CD4-positive, alpha-beta T cell treated with Interleukin-10 for 1 hour (primary cell): Measurements from ENCODE around the gene BCL2.

Experiments used
- DNase-seq: peaks from one replicate; pipeline ENCODE4 v3.0.0-alpha.2; 2020

The BCL2 gene

DNA sequence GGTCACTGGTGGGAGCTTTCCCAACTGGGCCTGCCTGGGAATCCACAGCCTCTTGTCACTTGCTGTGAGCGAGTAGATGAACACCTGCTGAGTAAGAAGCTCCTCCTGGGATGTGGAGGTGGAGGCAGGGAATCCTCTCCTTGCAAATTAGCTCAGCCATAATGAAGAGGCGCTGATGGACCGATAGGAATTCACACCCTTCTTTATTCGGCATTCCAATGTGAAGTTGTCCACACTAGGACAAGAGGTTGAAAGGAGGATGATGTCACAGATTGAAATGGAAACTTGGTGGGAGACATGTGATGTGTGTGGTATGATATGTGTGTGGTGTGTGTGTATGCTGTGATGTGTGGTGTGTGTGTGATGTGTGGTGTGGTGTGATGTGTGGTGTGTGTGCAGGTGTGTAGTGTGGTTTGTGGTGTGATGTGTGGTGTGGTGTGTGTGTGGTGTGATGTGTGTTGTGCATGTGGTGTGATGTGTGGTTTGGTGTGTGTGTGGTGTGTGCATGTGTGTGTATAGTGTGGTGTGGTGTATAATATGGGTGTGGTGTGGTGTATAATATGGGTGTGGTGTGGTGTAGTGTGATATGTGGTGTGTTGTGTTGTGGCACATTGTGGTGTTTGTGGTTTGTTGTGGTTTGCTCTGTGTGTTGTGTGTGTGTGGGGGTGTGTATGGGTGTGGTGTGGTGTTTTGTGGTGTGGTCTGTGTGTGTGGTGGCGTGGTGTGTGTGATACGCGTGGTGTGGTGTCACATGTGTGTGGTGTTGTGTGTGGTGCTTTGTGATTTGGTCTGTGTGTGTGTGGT, 216.4 kb downstream of the BCL2 start:
- DNase-seq, result no peak

DNA sequence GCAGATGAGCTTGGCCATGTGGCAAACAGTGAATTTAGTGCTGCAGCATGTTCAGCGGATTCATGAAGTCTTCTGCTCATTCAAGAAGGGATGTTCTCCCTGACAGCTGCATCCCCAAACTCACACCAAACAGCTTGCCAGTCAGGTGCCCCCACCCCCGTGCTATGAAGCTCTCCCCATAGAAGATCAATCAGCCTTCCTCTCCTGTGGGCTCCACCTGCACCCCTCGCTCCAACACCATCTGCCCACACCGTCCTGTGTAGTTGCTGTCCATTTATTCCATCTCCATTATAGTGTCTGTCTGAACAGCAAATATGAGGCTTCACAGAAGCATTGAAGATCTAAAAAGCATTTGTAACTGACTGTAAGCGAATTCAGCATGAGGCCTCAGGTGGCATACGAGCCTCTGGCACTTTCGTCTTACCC, 218.9 kb downstream of the BCL2 start:
- no peak for DNase-seq

DNA sequence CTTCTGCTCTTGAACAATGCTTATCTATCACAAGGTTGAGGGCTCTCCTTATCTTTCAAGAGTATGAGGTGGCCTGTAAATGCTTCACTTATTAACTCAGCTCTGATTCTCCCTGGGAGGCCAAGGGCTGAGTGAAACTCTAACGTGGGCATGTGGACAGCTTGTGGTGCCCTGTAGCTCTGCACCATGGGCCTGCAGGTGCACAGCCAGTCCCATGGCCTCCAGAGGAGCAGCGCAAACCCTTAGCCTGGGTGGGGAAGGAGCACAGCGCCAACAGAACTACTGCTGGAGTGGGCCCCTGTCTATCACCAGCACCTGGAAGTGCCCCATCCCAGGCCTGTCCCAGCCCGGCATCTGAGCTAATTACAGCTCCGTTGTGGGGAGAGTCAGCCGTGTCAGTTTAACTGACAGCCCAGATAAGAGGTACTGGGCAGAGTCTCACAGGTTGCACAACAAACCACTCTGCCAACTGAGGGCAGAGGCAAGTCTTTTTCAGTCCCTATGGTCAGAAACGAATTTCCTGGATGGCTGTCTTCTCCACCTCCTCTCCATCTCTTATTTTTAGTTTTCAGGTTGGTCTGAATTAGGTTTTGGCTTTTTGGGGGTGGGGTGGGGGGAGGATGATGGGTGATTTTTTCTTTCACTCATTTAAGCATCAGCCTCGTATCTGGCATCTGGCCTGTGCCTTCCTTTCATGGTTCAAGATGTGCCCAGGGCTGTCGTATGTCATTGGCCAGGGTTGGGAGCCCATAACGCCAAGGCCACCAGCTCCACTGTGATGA, 219.5 kb downstream of the BCL2 start:
- DNase-seq, result no peak

DNA sequence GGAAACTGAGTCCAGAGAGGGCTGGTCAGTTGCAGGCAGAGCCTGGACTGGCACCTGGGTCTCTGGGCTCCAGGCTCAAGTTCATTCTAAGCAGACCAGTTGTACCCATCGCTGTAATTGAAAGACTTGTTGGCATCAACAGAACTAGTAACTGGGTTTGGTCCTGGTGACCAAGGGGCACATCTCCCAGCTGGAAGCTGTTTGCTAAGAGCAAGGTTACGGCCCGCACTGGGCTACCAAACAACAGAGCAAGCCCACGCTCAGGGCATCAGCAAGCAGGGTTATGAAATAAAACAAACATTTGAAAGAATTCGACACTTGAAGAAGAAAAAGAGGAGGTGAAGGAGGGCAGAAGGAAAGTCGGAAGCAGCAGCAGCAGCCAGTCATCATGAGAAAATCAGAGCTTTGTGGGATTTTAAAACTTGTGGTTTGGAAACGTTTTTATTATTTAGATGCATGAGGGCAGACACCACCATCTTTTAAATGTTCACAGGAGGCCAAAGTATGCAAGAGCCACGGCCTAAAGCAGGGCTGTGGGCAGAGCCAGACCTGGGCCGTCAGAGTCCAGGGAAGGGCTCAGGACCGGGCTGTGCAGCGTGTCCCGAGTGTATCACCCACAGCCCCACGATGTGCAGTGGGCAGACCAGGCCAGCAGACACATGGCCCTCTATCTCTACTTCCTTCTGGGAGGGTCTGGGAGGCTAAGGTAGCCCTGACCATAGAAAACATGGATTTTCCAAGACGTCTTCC, 220.3 kb downstream of the BCL2 start:
- DNase-seq, result no peak

DNA sequence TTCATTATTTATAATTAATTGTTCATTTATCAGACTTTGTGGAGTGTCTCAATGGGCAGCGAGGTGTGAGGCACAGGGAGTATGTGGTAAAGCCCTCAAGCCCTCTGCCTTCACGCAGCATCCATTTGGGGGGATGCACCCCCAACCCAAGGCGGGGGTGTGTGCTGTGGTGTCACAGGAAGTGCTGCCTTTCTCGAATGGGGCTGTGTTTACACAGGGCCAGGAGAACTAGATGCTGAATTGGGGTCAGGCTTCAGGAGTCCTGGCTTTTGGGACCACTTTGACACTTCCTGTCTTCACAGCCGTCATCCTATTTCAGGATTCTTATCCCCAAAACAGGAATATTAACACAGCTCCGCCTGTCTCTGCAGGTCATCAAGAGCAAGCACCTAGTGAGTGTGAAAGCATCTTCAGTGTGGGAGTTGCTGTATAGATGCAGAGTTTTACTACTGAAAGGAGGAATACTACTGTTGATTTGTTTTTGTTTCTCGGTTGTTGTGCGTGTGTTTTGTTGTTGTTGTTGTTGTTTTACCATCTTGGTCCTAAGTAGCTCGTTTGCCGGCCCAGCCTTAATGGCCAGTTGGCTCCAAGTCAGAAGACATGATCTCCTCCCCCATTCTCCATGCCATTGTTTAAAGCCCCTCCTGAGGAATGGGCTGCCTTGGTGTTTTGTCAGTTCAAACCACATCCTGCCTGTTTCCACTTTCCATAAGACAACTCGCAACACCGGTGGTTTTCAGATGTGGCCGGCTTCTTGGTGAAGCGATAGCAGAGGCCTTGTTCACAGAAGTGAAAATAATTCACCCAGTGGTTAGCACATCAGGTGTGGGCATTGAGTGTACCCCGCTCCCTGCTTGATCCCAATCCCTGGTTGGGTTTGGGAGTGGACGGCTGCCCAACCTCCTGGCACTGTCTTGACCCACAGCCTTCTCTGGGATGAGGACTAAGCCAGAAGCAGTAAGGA, 221.3 kb downstream of the BCL2 start:
- peak; percentile 52 for DNase-seq

DNA sequence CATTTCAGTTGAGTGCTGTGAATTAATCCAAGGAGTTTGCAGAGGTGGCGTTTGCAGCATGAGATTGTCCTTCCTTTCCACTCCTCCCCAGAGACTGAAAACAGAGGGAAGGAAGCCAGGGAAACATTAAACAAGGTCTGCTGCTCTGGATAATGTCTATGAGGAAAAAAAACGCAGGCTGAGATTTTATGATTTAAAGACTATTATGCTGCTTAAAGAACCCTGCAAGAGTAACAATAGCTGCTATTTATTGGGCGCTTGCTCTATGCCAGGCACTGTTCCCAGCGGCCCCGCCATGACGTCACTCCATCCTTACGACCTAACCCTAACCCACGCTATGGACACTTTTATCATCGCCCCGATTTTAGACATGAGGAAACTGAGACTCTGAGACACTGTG, 222.4 kb downstream of the BCL2 start:
- DNase-seq, result no peak

DNA sequence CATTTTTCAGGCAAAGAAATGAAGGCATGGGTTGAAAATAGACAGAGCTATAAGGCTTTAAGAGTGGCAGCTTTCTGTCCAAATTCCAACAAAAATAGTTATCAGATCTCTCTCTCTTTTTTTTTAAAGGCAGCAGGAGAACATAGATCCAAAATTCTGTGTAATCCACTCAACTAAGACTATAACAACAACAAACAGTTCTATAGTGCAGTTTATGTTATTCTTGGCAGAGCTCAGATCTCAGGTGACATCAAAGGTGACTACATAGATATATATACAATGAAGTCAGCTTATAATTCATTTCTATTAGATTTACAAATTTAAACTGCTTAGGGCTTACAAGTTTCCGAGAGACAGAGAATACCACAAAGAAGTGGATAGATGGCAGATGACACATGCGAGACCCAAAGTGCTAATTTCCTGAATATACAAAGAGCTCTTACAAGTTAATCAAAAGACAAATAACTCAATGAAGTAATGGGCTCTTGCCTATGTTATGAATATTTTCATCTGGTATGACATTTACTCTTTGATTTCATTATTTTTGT, 223.2 kb downstream of the BCL2 start:
- DNase-seq, result no peak

DNA sequence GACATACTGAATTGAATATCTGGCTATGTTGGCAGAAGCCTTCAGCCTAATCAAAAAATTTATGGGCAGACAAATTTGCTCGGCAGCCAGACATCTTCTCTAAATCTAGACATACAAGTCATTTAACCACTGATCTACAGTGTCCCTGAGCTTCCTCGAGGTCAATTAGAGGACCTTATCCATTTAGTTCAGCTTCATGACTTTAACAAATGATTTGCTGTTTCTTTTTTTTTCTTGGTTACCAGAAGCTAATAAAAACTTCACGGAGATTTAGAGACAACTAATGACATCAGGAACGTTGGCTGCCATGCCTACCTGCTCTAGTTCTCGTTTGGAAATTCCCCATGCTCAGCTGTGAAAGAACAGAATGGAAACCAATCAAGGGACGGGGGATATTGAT, 223.8 kb downstream of the BCL2 start:
- DNase-seq, result no peak

DNA sequence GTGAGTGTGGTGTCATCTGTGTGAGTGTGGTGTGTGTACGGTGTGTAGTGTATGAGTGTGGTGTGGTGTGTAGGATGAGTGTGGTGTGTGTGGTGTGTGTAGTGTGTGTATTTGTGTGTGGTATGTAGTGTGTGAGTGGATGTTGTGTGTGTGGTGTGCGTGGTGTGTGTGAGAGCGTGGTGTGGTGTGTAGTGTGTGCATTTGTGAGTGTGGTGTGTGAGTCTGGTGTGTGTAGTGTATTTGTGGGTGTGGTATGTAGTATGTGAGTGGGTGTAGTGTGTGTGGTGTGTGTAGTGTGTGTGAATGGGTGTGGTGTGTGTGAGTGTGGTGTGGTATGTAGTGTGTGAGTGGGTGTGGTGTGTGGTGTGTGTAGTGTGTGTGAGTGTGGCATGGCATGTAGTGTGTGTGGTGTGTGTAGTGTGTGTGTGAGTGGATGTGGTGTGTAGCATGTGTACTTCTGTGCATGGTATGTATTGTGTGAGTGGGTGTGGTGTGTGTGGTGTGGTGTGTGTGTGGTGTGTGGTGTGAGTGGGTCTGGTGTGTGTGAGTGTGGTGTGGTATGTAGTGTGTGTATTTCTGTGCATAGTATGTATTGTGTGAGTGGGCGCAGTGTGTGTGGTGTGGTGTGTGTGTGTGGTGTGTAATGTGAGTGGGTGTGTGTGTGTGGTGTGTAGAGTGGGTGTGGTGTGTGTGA, 227.8 kb downstream of the BCL2 start:
- no peak for DNase-seq

DNA sequence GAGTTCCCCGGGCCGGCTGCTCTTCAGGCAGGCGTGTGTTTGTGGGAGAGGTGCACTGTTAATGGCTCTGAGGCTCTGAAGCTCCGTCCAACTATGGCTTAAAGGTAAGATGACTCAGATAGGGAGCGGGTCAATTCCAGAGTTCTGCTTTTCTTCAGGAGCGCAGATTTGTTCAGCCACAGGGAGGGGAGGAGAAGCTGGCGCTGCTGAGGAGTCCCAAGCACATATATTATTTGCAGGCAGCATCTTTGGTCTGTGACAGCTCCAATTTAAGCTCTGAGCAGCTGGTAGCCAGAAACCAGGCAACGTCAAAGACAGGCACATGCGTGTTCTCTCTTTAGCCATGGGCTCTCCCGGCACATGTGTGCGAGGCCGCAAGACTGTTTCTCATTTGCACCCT, 229.2 kb downstream of the BCL2 start:
- DNase-seq, result no peak

DNA sequence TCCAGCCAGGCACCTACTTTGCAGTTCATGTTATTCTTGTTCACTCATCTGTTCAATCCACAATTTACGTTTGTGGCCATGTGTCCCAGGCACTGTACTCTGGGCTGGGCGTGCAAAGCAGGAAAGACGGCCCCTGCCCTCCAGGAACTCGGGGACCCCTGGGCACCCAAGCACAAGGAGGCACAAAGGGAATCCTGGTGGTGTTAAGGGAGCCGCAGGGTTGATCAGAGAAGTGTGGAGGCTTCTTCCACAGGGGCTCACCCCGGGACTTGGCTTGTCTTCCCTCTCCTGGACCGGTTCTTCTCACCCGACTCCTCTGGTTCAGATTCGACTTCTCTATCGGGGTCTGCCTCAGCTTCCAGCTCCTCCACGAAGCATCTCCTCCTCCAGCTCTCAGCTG, 230.5 kb downstream of the BCL2 start:
- DNase-seq, result no peak

DNA sequence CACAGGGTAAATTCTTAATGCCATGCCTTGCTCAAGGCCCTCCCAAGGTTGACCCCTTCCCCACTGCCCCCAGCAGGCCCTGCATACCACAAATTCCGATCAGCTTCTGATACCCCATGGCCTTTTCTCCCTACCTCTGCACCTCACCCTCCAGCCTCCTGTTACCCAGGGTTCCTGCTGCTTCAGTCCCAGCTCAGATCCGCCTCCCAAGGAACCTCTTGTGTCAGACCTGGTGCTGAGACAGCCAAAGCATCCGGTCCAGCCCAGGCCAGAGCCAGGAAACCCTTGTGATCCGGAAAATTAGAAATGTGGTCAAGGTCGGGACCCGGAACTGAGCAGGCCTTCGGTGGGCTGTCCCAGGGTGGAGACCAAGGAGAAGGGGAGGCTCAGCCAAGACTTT, 231.3 kb downstream of the BCL2 start:
- DNase-seq, result no peak

DNA sequence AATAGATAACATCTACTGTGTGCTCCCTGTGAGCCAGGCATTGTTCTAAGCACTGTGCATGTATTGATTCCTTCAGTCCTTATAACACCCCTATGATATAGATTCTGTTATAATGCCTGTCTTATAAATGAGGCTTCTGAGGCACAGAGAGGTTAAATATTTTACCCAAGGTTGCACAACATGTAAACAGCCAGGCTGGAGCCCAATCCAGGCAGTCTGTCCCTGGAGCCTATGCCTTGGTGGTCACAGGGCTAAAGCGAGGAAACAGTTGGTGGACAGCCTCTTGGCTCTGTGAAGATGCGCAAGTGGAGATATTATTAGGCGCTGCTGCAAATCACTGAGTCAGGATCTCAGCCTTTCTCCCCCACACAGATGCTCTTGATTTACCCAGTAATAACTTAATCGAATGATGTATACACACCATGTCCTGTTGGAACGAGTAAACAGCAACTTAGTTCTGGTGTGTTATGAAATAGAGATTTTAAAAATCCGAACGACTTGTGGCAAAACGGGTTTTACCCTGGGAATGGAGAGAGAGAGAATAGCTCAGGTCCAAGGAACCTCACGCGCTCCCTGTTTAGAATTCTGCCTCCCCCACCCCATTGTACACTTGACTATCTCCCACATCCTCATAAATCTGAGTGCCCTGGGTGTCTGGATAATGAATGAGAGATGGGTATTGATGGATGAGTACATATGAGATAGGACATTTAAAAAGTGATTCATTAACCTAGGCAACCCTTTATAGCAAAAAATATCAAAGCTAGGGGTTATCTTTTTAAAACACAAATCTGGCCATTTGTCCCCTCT, 231.9 kb downstream of the BCL2 start:
- DNase-seq, result no peak

DNA sequence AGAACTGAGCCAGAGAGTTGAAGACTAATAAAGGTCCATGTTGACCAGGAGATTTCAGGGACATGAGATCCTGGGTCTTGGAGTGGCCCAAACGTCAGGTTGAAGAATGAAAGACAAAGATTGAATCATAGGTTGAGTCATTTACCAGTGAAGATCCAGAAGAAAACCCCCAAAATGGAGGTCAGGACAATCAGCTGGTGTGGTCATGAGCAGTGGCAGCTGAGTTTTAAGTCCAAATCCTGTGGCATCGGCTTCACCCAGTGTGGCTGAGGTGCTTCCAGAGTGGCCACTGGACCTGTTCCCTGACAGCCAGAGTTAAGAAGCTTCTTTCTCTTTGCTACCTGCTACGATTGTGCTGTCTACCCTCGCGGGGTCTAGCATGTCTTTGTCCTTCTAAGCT, 234.0 kb downstream of the BCL2 start:
- no peak for DNase-seq

DNA sequence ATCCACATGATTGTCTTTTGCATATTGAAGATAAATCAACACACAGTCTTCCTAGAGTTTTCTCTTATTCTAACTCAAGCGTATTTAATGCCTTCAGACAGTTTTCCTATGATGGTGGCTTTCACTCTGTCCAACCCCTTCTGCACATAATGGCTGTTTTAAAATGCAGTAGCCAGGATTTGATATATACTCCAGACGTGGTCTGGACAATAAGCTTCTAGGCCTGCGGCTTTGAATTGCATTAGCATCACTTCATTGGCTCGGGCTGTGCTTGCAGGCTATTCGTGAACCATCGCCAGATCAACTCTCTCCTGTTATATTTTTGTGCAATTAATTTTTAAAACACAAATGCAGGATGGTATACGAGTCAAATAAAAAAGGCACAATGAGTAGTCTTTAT, 235.3 kb downstream of the BCL2 start:
- DNase-seq, result no peak

DNA sequence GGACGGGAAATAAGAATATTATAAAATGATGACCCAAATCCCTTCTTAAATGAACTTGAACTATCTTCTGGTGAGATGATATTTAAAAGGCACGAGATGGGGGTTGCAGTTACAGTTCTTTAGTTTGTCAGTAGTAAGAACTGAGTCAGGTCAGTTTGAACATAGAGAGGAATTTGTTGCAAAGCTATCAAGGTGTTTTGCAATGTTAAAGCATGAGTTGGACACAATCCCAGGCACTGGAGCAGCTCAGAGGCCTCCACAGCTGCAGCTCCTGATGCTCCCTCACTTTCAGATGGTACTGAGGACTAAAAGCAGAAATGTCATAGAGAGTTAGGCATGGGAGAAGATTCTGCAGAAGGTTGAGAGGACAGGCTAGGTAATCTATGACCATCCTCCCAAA, 236.0 kb downstream of the BCL2 start:
- DNase-seq, result no peak

DNA sequence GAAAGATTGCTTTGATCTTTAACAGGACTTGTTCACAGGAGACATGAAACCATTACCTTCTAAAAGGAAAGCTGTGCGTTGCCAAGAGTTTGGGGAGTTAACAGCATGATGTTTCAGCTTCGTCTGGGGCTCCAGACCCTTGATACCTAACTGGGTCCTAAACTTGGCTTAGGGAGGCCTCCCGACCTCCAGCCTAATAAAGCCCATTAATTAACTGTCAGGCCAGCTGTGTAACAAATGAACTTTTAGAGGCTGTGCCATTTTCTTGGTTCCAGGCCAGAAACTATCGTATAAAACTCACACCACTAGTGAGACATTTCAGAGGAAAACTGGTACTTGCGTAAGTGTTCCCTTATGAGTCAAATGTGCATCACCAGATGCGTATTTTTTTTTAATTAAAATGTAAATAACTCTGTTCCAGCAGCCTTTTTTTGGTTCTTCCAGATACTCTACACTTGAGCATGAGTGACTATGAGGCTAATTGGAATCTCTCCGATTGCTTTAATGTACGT, 236.5 kb downstream of the BCL2 start:
- DNase-seq, result no peak

DNA sequence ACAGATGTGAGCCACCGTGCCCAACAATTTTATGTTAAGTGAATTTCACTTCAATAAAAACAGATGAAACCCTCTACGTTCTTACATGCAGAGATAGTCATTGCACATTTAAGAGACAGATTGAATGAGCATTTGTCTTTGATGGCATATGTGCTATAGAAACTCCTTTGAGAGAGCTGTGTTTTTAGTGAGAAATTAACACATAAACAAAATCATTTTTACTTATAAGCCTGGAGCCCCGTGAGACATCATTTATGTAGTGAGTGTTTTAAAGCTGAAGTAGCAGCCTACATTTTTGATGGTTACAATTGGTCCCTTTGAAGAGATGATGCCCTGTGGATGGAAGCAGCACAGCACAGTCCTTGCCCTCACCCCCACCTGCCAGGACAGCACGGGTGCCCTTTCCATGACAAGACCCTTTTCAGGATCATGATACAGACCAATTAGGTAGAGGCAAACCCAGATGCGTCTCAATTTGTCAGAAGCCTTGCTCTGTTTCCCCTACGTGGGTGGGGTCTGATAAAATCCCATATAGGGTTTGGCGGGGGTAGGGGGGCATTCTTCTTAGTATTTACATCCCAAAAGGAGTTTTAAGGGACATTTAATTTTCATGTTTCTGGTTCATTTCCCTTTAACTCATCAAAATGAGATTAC, 237.1 kb downstream of the BCL2 start:
- DNase-seq, result no peak

DNA sequence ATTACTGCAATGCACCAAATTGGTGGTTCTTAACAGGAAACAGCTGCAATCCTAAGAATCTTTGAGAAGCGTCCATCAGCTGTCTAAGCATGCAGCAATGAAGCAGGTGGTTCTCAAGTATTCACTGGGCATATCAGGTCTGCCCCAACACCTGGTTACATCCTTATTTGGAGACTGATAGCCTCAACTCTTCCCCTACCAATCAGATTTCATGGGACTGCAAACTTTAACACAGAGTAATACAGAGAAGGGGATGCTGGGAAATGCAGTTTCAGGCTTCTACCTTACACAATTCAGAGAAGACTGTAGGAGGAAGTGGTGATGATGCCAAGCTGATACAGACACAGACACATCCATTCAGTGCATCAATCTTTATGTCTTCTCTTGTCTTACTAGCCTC, 240.5 kb downstream of the BCL2 start:
- peak; percentile 19 for DNase-seq

DNA sequence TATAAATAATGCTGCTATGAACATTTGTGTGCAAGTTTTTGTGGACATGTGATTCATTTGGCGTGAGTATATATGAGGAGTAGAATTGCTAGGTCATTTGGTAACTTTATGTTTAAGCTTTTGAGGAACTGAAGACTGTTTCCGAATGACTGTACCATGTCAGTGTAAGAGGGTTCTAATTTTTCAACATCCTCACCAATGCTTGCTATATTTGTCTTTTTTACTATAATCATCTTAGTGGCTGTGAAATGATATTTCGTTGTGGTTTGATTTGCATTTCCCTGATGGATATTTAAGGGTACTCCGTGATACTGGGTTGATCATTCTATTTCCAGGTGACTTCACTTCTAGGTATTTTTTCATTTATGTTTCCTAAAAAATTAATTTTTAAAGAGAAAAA, 241.1 kb downstream of the BCL2 start:
- peak; percentile 5 for DNase-seq
